Activated naive CD8-positive, alpha-beta T cell treated with anti-CD3 and anti-CD28 coated beads, Interleukin-2, amount 50 U/mL, for 16 hours (primary cell): Measurements from ENCODE around the gene KCNMA1.
"Not testable (repeated sequence)": the region's sequence is repeated elsewhere in the genome, so short reads cannot be mapped to it uniquely, and the experiment has no call there.

Experiments used
- DNase-seq: peaks from one replicate; pipeline ENCODE4 v3.0.0-alpha.2; 2020; ENCODE audit warnings: low read depth, low spot score

The KCNMA1 gene

DNA sequence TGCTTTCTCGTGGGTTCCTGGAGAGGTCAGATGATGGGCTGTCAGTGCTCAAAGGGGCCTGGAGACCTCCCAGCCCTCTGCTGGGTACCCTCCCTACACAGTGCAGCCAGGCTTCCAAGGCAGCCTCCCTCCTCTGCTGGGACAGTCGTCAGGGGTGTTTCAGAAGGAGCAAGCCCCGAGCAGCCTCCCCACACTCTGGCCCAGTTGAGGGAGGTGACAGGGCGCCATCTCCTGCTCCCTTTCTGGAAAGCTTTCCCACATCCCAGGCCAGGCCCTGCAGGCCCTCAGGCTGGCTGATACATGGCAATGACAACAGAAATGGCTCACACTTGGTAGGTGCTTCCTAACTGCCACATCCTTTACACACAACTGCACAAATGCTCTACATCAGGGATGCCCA is 32.1 kb downstream of the KCNMA1 start:
- no peak for DNase-seq

DNA sequence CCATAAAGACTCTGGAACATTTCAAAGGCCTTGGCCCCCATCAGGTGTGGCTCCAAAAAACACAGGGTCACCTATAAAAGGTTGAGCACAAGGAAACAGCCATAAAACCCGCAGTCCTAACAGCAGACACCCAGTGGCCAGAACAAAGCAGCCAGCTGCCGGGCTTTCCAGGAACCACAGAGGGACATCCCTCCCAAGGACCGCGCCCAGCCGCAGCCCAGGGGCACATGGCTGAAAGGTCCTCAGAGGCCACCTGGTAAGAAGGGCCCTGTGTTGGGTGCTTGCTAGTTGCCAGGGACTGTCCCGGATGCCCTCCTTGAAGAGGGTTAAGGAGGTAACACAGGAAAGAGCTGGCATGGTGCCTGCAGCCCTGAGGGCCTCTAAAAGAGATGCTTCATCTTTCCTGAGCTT is 32.7 kb downstream of the KCNMA1 start:
- DNase-seq, result no peak

DNA sequence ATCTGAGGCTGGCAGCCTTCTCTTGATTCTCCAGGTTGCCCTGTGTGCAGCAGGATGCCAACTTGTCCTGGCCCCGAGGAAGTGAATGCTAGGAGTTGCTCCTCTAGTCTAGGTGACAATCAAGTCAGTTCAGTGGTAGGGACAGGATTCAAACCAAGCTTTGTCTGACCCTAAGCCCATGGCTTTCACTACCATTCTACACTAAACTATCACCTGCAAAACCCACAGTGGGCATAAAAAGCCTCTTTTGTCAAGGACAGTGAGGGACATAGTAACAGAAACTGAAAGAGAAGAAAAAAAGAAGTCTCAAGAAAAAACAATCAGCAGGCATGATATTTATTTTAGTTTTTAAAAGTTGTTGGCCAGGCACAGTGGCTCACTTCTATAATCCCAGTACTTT is 33.5 kb downstream of the KCNMA1 start:
- no peak for DNase-seq

DNA sequence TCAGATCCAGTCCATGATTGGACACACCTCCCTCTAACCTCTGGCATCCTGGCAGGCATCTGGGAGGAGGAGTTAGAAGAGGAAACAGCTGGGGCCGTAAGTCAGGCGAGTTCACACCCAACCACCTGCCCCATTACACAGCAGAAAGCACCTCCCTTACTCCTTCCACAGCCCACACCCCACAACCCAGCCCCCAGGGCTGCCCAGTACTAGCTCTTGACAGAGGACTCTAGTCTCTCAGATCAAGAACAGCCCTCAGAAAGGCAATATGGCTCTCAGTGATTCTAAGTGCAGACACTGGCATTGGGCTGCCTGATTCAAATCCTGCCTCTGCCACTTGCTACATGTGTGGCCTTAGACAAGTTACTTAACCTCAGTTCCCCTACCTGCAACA is 34.1 kb downstream of the KCNMA1 start:
- DNase-seq, result no peak

DNA sequence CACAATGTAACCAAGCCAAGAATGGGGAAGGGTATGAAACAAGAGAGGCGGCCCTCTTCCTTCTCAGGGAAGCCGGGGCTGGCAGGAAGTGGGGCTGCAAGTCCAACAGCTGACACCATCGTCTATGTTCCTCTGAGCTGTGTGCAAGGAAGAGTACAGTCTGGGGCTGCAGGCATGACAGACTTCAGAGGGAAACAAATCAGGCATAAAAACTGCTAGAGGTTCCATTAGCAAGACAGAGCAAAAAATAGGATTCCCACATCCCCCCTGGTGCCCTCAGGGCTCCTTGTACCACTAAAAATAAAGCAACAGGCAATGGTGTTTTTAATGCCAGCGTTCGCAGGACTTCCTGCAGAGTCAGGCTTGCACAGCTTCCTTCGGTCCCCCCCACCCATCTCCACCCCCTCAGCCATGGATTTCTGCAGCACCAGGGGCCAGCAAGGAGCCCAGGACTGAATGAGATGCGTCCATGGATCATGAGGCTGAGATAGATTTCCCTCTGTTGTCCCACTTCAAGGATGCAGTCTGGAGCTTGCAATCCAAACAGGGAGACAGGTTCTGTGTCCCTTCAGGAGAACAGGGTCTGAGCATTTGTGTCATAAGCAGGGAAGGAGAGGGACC is 34.6 kb downstream of the KCNMA1 start:
- no peak for DNase-seq

DNA sequence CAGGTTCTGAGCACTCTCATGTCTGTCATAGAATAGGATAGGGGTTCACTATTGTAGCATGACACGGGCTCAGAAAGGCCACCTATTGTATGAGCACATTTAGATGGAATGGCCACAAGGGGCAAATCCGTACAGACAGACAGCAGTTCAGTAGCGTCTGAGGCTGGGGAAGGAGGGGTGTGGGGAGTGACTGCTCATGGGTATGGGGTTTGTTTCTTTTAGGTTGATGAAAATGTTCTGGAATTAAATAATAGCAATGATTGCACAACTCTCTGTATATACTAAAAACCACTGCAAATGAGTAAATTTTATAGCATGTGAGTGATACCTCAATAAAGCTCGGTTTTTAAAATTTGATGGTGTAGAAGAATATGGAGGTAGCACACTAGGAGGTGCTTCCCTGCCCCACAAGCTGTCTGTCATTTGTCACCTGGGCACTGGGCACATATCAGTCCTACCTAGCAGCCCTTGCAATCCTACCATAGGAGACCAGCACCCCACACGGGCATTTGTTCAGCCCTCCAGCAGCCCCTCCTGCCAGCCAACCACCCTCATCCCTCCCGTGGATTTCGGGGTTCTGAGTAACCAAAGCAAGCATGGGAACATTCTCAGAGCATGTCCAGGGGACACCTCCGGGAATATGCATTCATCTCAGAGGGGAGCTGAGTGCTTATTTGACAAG is 35.2 kb downstream of the KCNMA1 start:
- no peak for DNase-seq

DNA sequence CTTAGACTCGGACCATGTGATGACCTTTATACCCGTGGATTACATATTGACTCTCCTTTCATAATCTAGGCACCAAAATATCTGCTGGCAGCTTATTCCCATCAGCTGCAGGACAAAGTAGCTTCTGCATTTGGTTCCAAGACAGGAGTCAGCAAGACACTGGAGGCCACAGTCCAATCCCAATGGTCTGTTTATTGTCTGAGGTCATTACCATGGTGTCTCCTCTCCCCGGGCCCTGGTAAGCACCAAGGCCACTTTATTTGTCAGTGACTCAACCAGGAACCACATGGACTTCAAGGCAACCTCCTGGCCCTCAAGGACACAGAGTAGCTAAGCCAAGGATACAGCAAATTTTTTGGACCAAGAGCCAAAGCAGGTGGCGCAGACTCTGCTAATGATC is 36.1 kb downstream of the KCNMA1 start:
- DNase-seq, result no peak

DNA sequence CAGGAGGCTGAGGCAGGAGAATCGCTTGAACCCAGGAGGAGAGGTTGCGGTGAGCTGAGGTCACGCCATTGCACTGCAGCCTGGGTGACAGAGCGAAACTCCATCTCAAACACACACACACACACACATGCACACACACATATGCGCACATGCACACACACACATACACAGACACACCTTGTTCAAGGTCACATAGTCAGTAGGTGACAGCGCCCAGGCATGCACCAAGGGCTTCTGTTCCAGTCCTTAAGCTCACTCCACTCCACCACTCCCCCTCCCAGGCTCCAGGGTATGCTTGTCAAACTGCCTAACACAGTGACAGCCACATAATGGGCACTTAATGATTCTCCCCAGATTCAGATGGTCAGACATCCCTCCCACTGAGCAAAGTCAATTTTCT is 37.0 kb downstream of the KCNMA1 start:
- DNase-seq, result no peak

DNA sequence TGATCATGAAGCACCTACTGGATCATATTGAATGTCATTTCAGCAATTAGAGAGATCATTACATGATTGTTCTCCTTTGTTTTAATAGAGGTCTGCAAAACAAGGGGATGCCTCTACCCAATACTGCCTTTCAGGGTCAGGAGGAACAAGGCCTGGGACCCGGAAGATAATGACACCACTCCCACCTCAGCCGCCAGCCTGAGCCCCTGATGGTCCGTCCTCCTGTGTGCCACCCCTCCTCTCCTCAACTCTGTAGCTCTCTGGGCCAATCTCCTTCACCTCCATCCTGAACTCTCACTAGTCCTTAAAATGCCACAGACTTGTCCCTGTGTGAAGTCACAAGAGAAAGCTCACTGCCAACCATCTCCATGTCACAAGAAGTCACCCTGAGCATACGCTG is 38.0 kb downstream of the KCNMA1 start:
- DNase-seq, result no peak

DNA sequence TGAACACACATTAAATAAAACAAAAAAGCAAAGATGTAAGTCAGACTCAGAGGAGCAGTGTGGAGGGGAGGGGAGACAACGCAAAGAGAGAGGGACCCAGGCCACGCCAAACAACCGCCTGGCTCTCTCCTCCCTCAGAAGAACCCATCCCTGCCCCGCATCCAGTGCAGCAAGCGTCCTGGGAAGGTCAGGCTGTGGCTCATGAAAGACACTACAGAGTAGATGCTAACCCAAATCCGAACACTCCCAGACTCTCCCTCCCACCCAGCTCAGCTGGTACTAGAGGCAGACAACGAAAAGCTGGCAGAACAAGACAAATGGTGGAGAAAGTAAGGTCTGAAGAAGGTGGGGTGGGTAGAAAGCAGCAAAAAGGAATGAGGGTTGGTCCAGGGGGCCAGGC is 39.0 kb downstream of the KCNMA1 start:
- DNase-seq, result no peak

DNA sequence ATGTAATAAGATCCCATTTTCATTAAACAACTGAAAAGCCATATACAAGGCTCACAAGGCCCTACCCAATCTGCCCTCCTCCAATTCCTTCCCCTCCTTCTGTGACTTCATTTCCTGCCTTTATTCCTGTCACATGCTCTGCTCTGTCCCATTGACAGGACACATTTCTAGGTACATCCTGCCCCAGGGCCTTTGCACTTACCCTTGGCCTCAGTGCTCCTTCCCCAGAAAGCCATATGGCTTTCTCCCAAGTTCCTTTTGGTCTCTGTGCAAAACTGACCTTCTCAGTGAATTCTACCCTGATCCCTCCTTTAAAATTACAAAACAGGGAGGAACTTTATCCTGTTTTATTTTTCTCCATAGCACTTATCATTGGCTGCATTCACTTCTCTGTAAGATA is 40.0 kb downstream of the KCNMA1 start:
- no peak for DNase-seq

DNA sequence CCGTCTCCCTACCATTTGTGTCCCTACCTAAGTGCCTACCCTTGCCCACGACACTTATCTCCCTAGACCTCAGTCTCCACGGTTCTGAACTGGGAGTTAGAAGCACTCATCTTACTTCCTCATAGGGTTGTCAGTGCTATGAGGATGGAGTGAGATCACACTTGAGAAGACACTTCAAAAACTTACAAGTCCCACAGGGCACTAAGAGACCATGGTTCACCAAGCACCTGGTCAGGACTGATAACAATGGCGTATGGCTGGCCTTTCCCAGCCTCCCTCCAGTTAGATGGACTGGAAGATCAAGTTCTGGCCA is 43.2 kb downstream of the KCNMA1 start:
- DNase-seq, result no peak

DNA sequence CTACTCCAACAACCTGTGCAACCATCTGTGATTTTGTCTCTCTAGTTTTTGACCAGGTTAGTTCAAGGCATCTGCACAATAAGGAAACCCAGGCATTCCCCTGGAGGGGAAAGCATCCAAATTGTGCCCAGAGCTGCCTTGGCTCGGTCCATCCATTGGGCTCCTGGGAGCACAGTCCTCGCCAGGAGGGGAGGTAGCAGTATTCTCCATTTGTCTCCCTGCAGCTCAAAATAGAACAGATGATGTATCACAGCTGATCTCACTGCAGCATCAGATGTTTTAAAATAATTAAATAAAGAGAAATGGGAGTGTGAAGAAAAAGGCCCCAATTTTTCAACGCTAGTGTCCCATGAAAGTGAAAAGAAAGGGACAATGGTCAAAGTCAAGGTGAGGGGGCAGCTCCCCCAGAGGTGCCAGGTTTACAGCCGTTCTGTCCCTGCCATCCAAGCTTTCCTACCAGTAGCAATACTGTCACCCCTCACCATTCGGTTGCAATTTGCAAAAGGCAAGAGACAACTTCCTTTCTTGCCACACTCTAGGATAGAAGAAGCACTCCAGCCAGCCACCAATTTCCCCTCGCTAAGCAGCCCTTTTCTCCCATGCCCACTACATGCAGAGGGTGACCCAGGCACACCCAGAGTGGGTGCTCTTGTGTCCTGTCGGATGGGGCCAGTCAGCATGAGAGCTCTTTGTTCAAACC is 43.7 kb downstream of the KCNMA1 start:
- no peak for DNase-seq

DNA sequence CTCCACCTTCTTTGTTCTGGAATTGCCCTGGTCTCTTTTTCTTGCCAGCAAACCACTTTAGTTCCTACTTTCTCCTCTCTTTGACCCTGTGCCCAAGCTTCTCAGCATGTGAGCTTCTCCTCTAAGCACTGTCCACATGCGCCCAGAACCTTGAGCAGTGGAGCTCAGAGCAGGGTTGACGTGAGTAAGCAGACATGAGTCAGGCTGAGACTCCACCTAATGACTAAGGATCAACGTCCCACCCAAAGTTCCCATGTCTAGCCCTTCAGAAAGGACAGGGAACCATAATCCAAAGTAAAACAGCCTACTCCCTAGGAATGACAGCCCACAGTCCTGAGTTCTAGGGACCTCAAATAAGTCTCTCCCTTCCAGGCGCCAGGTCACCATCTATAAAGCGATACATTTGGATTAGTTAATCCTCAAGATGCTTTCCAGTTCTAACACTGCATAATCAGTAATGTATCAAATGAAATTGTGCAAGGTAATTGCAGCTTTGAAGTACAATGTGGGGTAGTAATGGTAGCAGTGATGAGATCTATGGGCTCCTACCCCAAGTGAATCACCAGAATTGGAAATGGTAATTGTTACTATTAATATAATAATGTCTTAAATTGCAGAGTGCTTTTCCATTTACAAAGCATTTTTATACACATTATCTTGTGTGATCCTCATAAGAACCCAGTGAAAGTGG is 44.5 kb downstream of the KCNMA1 start:
- no peak for DNase-seq

DNA sequence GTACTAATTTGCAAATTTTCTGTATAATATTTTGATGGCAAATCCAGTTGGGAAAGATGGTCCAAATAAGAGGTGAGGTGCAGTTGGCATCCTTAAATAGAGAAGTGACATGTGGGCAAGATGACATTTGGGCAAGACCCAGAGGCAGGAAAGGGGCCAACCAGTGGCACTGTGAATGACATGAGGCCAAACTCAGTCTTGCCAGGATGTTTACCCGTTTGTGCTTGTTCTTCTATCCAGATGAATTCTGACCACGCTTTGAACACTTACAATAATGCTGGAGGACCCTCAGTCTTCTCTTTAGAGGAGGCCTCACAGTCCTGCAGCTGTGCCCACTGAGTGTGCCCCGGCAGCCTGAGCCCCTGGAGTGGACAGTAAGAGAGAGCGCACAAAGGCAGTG is 45.1 kb downstream of the KCNMA1 start:
- no peak for DNase-seq

DNA sequence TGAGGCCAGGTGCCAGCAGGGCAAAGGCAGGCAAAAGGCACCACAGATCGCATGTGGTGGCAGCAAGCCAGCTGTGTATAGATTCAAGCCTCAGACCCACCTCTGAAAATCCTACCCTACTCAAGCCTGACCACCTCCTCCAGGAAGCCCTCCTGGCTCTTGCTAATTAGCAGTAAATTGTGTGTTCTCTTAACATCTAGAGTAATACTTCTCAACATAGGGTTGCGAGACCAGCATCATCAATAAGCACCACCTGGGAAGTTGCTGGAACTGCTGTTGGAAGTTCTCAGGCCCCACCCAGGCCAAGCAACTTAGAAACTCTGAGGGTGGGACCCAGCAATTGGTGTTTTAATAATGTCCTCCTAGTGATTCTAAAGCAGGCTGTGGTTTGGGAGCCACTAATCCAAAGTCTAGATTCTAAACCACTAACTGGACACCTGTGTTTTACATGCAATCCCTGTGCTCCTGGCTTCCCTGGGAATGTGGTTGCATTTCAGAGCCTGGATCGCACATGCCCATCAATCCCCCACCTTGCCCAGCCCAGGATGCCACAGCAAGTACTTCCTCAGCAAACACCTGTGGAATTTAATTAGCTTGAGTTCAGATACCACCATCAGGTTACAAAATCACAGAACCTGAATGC is 46.2 kb downstream of the KCNMA1 start:
- DNase-seq, result no peak

DNA sequence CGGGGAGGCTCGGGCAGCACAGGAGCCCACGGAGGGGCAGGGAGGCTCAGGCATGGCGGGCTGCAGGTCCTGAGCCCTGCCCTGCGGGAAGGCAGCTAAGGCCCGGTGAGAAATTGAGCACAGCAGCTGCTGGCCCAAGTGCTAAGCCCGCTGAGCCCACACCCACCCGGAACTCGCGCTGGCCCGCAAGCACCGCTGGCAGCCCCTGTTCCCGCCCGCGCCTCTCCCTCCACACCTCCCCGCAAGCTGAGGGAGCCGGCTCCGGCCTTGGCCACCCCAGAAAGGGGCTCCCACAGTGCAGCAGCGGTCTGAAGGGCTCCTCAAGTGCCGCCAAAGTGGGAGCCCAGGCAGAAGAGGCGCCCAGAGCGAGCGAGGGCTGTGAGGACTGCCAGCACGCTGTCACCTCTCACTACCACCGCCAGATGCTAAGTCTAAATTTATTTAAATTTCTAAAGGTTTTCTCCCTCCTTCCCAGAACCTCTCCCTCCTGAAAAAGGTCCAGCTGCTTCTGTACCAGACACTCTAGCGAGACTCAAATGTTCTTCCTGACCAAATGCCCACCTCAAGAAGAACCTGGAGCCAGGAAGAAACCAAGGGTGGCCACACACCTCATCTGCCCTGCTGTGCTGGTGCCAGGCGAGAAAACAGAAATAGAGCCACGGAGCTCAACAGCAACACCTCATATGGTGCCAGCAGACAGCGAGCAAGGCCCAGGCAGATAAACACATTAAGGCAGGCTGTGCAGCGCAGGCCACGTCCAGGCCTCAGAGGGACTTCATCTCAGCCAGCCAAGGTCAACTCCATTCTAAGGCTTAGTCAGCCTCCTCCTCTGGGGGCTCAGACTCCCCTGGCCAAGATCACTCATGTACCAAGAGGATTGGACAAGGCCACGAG is 47.0 kb downstream of the KCNMA1 start:
- no peak for DNase-seq

DNA sequence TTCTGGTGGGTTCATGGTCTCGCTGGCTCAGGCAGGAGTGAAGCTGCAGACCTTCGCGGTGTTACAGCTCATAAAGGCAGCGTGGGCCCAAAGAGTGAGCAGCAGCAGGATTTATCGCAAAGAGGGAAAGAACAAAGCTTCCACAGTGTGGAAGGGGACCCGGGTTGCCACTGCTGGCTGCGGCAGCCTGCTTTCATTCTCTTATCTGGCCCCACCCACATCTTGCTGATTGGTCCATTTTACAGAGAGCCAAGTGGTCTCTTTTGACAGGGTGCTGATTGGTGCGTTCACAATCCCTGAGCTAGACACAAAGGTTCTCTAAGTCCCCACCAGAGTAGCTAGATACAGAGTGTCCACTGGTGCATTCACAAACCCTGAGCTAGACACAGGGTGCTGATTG is 47.9 kb downstream of the KCNMA1 start:
- DNase-seq, result not testable (repeated sequence)

DNA sequence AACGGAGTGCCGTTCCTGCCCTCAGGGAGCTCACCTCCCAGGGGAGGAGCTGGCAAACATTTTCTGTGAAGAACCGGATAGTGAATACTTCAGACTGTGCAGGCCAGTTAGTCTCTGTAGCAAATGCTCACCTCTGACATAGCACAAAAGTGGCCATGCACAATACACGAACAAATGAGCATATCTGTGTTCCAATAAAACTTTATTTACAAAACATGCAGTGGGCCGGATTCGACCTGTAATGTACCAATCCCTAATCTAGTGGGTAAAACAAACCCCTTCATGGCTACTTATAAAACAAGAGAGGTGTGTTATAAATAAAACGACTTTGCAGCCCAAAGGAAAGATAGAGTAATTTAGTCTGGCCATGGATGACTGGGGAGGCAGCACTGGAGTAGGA is 48.7 kb downstream of the KCNMA1 start:
- DNase-seq, result no peak

DNA sequence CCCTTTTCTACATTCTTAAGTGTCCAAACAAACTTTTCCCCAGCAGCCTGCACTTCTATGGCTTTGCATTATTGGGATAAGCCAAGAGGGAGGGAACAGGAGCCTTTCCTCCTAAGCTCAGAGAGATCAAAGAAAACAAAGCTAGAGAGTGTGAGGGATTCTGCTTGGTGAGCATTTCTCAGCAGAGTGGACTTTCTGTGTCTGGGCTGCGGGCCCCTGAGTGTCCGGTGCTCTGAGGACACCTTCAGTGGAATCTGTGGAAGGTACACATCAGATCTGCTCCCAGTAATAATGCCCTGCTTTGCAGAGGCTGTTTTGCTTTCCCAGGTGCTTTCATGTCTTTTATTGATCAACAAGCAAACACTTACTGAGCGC is 50.2 kb downstream of the KCNMA1 start:
- no peak for DNase-seq

DNA sequence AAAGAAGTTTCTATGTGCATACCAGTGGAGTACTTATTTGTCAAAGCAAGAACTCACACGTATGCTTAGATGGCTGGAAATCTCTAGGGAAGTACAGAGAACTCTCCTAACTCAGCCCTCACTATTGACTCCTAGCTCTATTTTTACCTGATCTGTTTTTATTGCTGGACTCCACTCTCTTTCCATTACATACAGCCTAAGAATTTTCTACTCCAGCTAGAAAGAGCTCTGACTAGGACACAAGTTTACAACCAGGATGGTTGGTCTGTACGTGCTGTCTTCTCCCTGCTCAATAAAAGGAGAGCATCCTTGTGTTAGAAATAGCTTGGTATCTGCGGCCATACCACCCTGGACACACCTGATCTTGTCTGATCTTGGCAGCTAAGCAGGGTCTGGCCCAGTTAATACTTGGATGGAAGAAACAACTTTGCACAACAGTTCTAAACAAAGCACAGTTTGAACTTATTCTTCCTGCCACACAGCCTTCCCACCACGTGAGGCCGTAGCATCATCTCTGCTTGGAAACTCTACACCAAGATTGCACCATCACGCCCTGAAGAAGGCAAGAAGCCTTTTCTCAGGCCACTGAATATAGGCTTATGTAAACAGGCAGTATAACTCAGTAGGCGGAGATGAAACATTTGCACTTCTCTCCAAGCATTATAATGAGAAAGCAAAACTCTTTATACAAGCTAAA is 50.7 kb downstream of the KCNMA1 start:
- DNase-seq, result no peak
